Upper lobe of left lung (tissue), 6 donors: Measurements from ENCODE around the gene SLC9A8. TPM values are rescaled to one million over a fixed set of nuclear protein-coding genes. Genes with fewer than 3 reads are reported as not detected.

Experiments used
- ATAC-seq, 2 donors: fragments of 200-7000 bp; cut with Tn5 transposase; one replicate each; pipeline ENCODE4 v1.9.1; 2022; ENCODE audit warnings: mild to moderate bottlenecking in 2 of 2, moderate library complexity in 2 of 2; ENCODE audit not compliant: low FRiP score in 2 of 2
- DNase-seq, 2 donors: peaks; one replicate each; pipeline ENCODE4 v3.0.0-alpha.2; 2019 to 2020
- H3K27ac ChIP-seq, 4 donors: fragments of 200-600 bp; sonication (generic); one replicate each; pipeline ENCODE4 v1.5.1; 2016 to 2019
- H3K27me3 ChIP-seq, 4 donors: fragments of 200-600 bp; sonication (generic); one replicate each; pipeline ENCODE4 v1.5.1; 2017 to 2019
- H3K36me3 ChIP-seq, 4 donors: fragments of 200-600 bp; sonication (generic); one replicate each; pipeline ENCODE4 v1.5.1; 2016 to 2019
- H3K4me1 ChIP-seq, 4 donors: fragments of 200-600 bp; sonication (generic); one replicate each; pipeline ENCODE4 v1.5.1; 2018 to 2019
- H3K4me3 ChIP-seq, 4 donors: fragments of 200-600 bp; sonication (generic); one replicate each; pipeline ENCODE4 v1.5.1; 2017 to 2019; ENCODE audit warnings: mild to moderate bottlenecking in 2 of 4, moderate library complexity in 1 of 4
- H3K9me3 ChIP-seq, 4 donors: fragments of 200-600 bp; sonication (generic); one replicate each; pipeline ENCODE4 v1.5.1; 2018 to 2019
- CTCF ChIP-seq, 6 experiments: fragments of 450-650 bp in 4 of 6; fragments of 200-600 bp in 2 of 6; sonication (generic) in 2 of 6; IDR thresholded peaks; one replicate each; pipeline ENCODE4 v1.5.1; 2016 to 2019; ENCODE audit warnings: antibody characterized with exemption in 6 of 6
- EP300 ChIP-seq, 4 donors: sonication (generic); formaldehyde crosslinking; IDR thresholded peaks; one replicate each; pipeline ENCODE4 v1.5.1; 2017; ENCODE audit warnings: antibody characterized with exemption in 4 of 4, control low read depth in 2 of 4
- POLR2A ChIP-seq, 4 donors: fragments of 450-650 bp; IDR thresholded peaks; one replicate each; pipeline ENCODE4 v1.5.1; 2016 to 2017; ENCODE audit warnings: antibody characterized with exemption in 4 of 4, mild to moderate bottlenecking in 2 of 4
- POLR2AphosphoS5 ChIP-seq, 2 donors: sonication (generic); formaldehyde crosslinking; IDR thresholded peaks; one replicate each; pipeline ENCODE4 v1.5.1; 2017; ENCODE audit warnings: antibody characterized with exemption in 2 of 2
- WGBS, 2 donors: methylation state at CpG; one replicate each; pipeline ENCODE4 v1.1.5; 2017 to 2018; 5-methylcytosine and 5-hydroxymethylcytosine counted together
- total RNA-seq, 6 donors: library from RNA; depleted of rRNA in 4 of 6; stranded (reverse); fragments of >200 nt in 4 of 6; gene quantifications; one replicate each; pipeline versions ENCODE4 v1.1.0 to v1.2.1, GENCODE V29; 2016 to 2021
- donor health status: DM: no; HTN: no; CAD: no; lungs with moderate emphysema.
- donor health status: DM: no; HTN: yes; CAD: no; lungs with severe emphysema.

The SLC9A8 gene
- total RNA-seq, 6 donors from 2014 or later = 13.2 to 19.6 (median 17.2) TPM

- H3K27ac ChIP-seq = no peak overlapping the region
- H3K27me3 ChIP-seq = no peaks in the 10 kb centered on the region
- 91 to 96% methylated on average over 5 of the region's 5 CpGs for WGBS, 2 donors
- DNase-seq = no peak
- no peaks in the 10 kb centered on the region for H3K9me3 ChIP-seq
- no peak overlapping the region for H3K4me3 ChIP-seq
- no peaks in the 10 kb centered on the region for H3K4me1 ChIP-seq
- no peak for TF ChIP-seq POLR2A (IDR thresholded peaks at IDR 0.05)
- H3K36me3 ChIP-seq = peaks cover 0 to 61% (median 16%) of the 10 kb centered on the region in 4 donors
- ATAC-seq = no peak
Observed at GRCh38 chr20:49870261-49870660, 57.6 kb downstream of the SLC9A8 start.

GRCh38 chr20:49871391-49871948 is 58.8 kb downstream of the SLC9A8 start:
- DNase-seq (no peak), ATAC-seq (no peak)
- Histone ChIP-seq H3K27ac (no peak overlapping the region), H3K9me3 (no peaks in the 10 kb centered on the region), H3K27me3 (no peaks in the 10 kb centered on the region), H3K36me3 (peaks cover 0 to 61% (median 15%) of the 10 kb centered on the region in 4 donors), H3K4me3 (no peak overlapping the region), H3K4me1 (no peaks in the 10 kb centered on the region)
- TF ChIP-seq POLR2AphosphoS5 (IDR thresholded peaks at IDR 0.05) = no peak
- TF ChIP-seq EP300 (IDR thresholded peaks at IDR 0.05) = no peak
- TF ChIP-seq CTCF (IDR thresholded peaks at IDR 0.05) = no peak
- no peak for TF ChIP-seq POLR2A (IDR thresholded peaks at IDR 0.05)
- WGBS, 2 donors = 96 to 98% methylated on average over 6 of the region's 6 CpGs

GRCh38 chr20:49872056-49872455 is 59.4 kb downstream of the SLC9A8 start:
- no peak for DNase-seq
- ATAC-seq = no peak
- H3K27ac ChIP-seq = no peak overlapping the region
- peaks cover 0 to 57% (median 15%) of the 10 kb centered on the region in 4 donors for H3K36me3 ChIP-seq
- H3K9me3 ChIP-seq = no peaks in the 10 kb centered on the region
- no peak for TF ChIP-seq EP300 (IDR thresholded peaks at IDR 0.05)
- no peak for TF ChIP-seq POLR2AphosphoS5 (IDR thresholded peaks at IDR 0.05)
- TF ChIP-seq CTCF (IDR thresholded peaks at IDR 0.05) = no peak
- no peak for TF ChIP-seq POLR2A (IDR thresholded peaks at IDR 0.05)
- H3K4me1 ChIP-seq = no peaks in the 10 kb centered on the region
- H3K4me3 ChIP-seq = no peak overlapping the region
- WGBS, 2 donors = 83 to 100% methylated on average over 1 of the region's 1 CpG
- H3K27me3 ChIP-seq = no peaks in the 10 kb centered on the region

- DNase-seq (no peak), ATAC-seq (no peak)
- Histone ChIP-seq H3K9me3 (no peaks in the 10 kb centered on the region), H3K4me1 (no peaks in the 10 kb centered on the region), H3K27ac (no peak overlapping the region), H3K4me3 (no peak overlapping the region), H3K36me3 (peaks cover 0 to 58% (median 18%) of the 10 kb centered on the region in 4 donors), H3K27me3 (no peaks in the 10 kb centered on the region)
- TF ChIP-seq CTCF (IDR thresholded peaks at IDR 0.05) = no peak
- 60 to 83% methylated on average over 6 of the region's 6 CpGs for WGBS, 2 donors
Observed at GRCh38 chr20:49874696-49875095, 62.1 kb downstream of the SLC9A8 start.

- WGBS, 2 donors = 62 to 90% methylated on average over 4 of the region's 4 CpGs
- Histone ChIP-seq H3K9me3 (no peaks in the 10 kb centered on the region), H3K27me3 (no peaks in the 10 kb centered on the region), H3K36me3 (peaks cover 4 to 73% (median 30%) of the 10 kb centered on the region in 4 donors), H3K4me3 (no peak overlapping the region), H3K27ac (no peak overlapping the region), H3K4me1 (no peaks in the 10 kb centered on the region)
- DNase-seq (no peak), ATAC-seq (no peak)
- TF ChIP-seq CTCF (IDR thresholded peaks at IDR 0.05) (no peak), POLR2AphosphoS5 (IDR thresholded peaks at IDR 0.05) (no peak), EP300 (IDR thresholded peaks at IDR 0.05) (no peak), POLR2A (IDR thresholded peaks at IDR 0.05) (no peak)
Observed at GRCh38 chr20:49877386-49877921, 64.8 kb downstream of the SLC9A8 start.
